GM23338 (cell line): ENCODE measurements around the gene ZSWIM5. TPM values are rescaled to one million over a fixed set of nuclear protein-coding genes. Genes with fewer than 3 reads are reported as not detected.

Experiments
- ATAC-seq: fragments of 200-7000 bp; cut with Tn5 transposase; 3 replicates; pipeline ENCODE4 v1.9.1; 2020
- DNase-seq: peaks from one replicate; pipeline ENCODE4 v3.0.0-alpha.2; 2015; ENCODE audit warnings: low spot score
- H2AFZ ChIP-seq: fragments of 200-600 bp; sonication (generic); 2 replicates; pipeline ENCODE4 v1.8.0; 2016; ENCODE audit warnings: antibody characterized with exemption, mild to moderate bottlenecking, moderate library complexity
- H3F3A ChIP-seq: fragments of 200-600 bp; sonication (generic); replicated peaks from 2 replicates; pipeline ENCODE4 v1.8.0; 2017; ENCODE audit warnings: antibody characterized with exemption, mixed run types, low read depth
- H3K27ac ChIP-seq: fragments of 200-600 bp; sonication (generic); 2 replicates; pipeline ENCODE4 v1.6.1; 2016; ENCODE audit warnings: low read depth
- H3K27me3 ChIP-seq: fragments of 200-600 bp; sonication (generic); 2 replicates; pipeline ENCODE4 v1.8.0; 2016; ENCODE audit warnings: mild to moderate bottlenecking, mixed run types, moderate library complexity; ENCODE audit not compliant: insufficient read depth
- H3K36me3 ChIP-seq: fragments of 200-600 bp; sonication (generic); 2 replicates; pipeline ENCODE4 v1.8.0; 2016; ENCODE audit warnings: mild to moderate bottlenecking; ENCODE audit not compliant: insufficient read depth
- H3K4me1 ChIP-seq: fragments of 200-600 bp; sonication (generic); 2 replicates; pipeline ENCODE4 v1.8.0; 2016; ENCODE audit warnings: mild to moderate bottlenecking, moderate library complexity; ENCODE audit not compliant: insufficient read depth
- H3K4me2 ChIP-seq: fragments of 200-600 bp; sonication (generic); 2 replicates; pipeline ENCODE4 v1.7.1; 2017; ENCODE audit warnings: mixed run types
- H3K4me3 ChIP-seq: fragments of 200-600 bp; sonication (generic); 2 replicates; pipeline ENCODE4 v1.6.1; 2016; ENCODE audit warnings: mixed run types
- H3K79me2 ChIP-seq: fragments of 200-600 bp; sonication (generic); replicated peaks from 2 replicates; pipeline ENCODE4 v1.8.0; 2017; ENCODE audit warnings: mild to moderate bottlenecking; ENCODE audit not compliant: insufficient read depth
- H3K9me2 ChIP-seq: fragments of 200-600 bp; sonication (generic); 2 replicates; pipeline ENCODE4 v1.8.0; 2017; ENCODE audit not compliant: insufficient read depth
- H4K20me1 ChIP-seq: fragments of 200-600 bp; sonication (generic); replicated peaks from 2 replicates; pipeline ENCODE4 v1.8.0; 2017; ENCODE audit warnings: mild to moderate bottlenecking; ENCODE audit not compliant: insufficient read depth
- H3K27ac Mint-ChIP-seq: 2 replicates; pipeline ENCODE4 v1.8.0; 2020; ENCODE audit warnings: inconsistent platforms, mild to moderate bottlenecking, moderate library complexity, mixed read lengths
- H3K27me3 Mint-ChIP-seq: 3 replicates; pipeline ENCODE4 v1.8.0; 2022; ENCODE audit warnings: low read depth, mild to moderate bottlenecking, moderate library complexity, mixed read lengths, inconsistent platforms; ENCODE audit not compliant: insufficient read depth, poor library complexity
- H3K36me3 Mint-ChIP-seq: 3 replicates; pipeline ENCODE4 v1.8.0; 2021; ENCODE audit warnings: low read depth, mild to moderate bottlenecking, inconsistent platforms, moderate library complexity, mixed read lengths
- H3K4me1 Mint-ChIP-seq: 3 replicates; pipeline ENCODE4 v1.8.0; 2020; ENCODE audit warnings: mild to moderate bottlenecking, inconsistent platforms, mixed read lengths
- H3K4me3 Mint-ChIP-seq: 3 replicates; pipeline ENCODE4 v1.8.0; 2021; ENCODE audit warnings: moderate library complexity, mild to moderate bottlenecking, inconsistent platforms, mixed read lengths
- H3K9me3 Mint-ChIP-seq: 3 replicates; pipeline ENCODE4 v1.8.0; 2020; ENCODE audit warnings: moderate library complexity, mild to moderate bottlenecking, inconsistent platforms, mixed read lengths
- CREB1 ChIP-seq: fragments of 250-450 bp; sonication (Bioruptor Pico); IDR thresholded peaks from 2 replicates; pipeline ENCODE4 v1.5.0; 2020; ENCODE audit warnings: low read depth, mild to moderate bottlenecking, moderate library complexity
- EZH2phosphoT487 ChIP-seq: fragments of 200-600 bp; sonication (generic); IDR thresholded peaks from one replicate; pipeline ENCODE4 v1.8.1; 2018; ENCODE audit warnings: antibody characterized with exemption; ENCODE audit not compliant: unreplicated experiment
- JUNB ChIP-seq: IDR thresholded peaks from one replicate; pipeline ENCODE4 v1.6.1; 2016; ENCODE audit warnings: antibody characterized with exemption; ENCODE audit not compliant: unreplicated experiment
- POLR2AphosphoS5 ChIP-seq: IDR thresholded peaks from 2 replicates; pipeline ENCODE4 v1.6.1; 2016; ENCODE audit warnings: antibody characterized with exemption, low read depth
- ZNF331 ChIP-seq: fragments of 250-450 bp; sonication (Bioruptor Pico); IDR thresholded peaks from 2 replicates; pipeline ENCODE4 v1.5.0; 2020; ENCODE audit warnings: low read depth, mild to moderate bottlenecking, moderate library complexity
- ZNF462 ChIP-seq: fragments of 250-450 bp; sonication (Bioruptor Pico); IDR thresholded peaks from 2 replicates; pipeline ENCODE4 v1.5.0; 2020; ENCODE audit warnings: mild to moderate bottlenecking, moderate library complexity
- polyA plus RNA-seq: library from polyadenylated mRNA; unstranded; fragments of >200 nt; fragmentation: Nextera tagmentation; extraction: Ambion mirVana; gene quantifications from 2 replicates; pipeline ENCODE4 v1.2.1, GENCODE V29; 2016
- total RNA-seq: library from RNA; depleted of rRNA; stranded (reverse); fragments of >200 nt; shearing (Covaris generic); gene quantifications from 2 replicates; pipeline ENCODE4 v1.2.3, GENCODE V29; 2014

The ZSWIM5 gene
- total and polyA plus RNA-seq, 2 experiments from 2014 or later, result 0.65 to 3.6 TPM

DNA sequence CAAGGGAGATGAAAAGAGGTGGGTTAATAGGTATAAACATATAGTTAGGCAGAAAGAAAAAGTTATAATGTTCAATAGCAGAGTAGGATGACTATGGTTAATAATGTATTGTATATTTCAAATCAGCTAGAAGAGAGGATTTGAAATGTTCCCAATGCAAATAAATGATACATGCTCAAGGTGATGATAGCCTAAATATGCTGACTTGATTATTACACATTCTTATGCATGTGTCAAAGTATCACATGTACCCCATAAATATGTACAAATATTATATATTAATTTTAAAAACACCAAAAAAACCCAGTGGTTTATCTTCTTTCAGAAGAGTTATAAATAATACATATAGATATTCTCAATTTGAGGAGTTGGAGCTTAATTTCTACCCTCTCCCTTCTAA, 38.3 kb upstream of the ZSWIM5 start:
- H3K9me2 ChIP-seq, result peaks cover 5% of the 10 kb centered on the region; the same call in 1 of the 2 replicates
- no peaks in the 10 kb centered on the region for H3K27me3 ChIP-seq
- no peak for ATAC-seq
- 0 out of 2 replicates have a peak, but pooled peaks cover 3% of the 10 kb centered on the region for H3K36me3 ChIP-seq
- H2AFZ ChIP-seq, result no peak overlapping the region
- H3K4me1 Mint-ChIP-seq, result no peaks in the 10 kb centered on the region
- H3K27ac ChIP-seq, result no peak overlapping the region
- H3K4me3 Mint-ChIP-seq, result no peak overlapping the region
- no peaks in the 10 kb centered on the region for H3K4me1 ChIP-seq
- peaks cover 21% of the 10 kb centered on the region for H3K36me3 Mint-ChIP-seq
- no peak overlapping the region for H3K4me2 ChIP-seq
- H4K20me1 ChIP-seq, result no peaks in the 10 kb centered on the region
- no peak overlapping the region for H3K27ac Mint-ChIP-seq
- no peak overlapping the region for H3K4me3 ChIP-seq
- no peak for TF ChIP-seq ZNF462 (CRISPR knock-in tag)
- no peak for TF ChIP-seq ZNF331 (CRISPR knock-in tag)
- no peak for TF ChIP-seq CREB1 (CRISPR knock-in tag)
- no peak for TF ChIP-seq EZH2phosphoT487
- TF ChIP-seq POLR2AphosphoS5, result no peak
- no peak for TF ChIP-seq JUNB
- DNase-seq, result no peak
- H3K9me3 Mint-ChIP-seq, result peaks cover 59% of the 10 kb centered on the region
- H3K27me3 Mint-ChIP-seq, result peaks cover 3% of the 10 kb centered on the region
- H3F3A ChIP-seq, result no peaks in the 10 kb centered on the region
- no peaks in the 10 kb centered on the region for H3K79me2 ChIP-seq
